GM18861 (cell line): ENCODE results near the gene TSHZ1.

Source experiments
- ATAC-seq: cut with Tn5 transposase; IDR thresholded peaks from one replicate; pipeline ENCODE4 v1.9.1; 2021; ENCODE audit not compliant: unreplicated experiment

Gene TSHZ1

DNA sequence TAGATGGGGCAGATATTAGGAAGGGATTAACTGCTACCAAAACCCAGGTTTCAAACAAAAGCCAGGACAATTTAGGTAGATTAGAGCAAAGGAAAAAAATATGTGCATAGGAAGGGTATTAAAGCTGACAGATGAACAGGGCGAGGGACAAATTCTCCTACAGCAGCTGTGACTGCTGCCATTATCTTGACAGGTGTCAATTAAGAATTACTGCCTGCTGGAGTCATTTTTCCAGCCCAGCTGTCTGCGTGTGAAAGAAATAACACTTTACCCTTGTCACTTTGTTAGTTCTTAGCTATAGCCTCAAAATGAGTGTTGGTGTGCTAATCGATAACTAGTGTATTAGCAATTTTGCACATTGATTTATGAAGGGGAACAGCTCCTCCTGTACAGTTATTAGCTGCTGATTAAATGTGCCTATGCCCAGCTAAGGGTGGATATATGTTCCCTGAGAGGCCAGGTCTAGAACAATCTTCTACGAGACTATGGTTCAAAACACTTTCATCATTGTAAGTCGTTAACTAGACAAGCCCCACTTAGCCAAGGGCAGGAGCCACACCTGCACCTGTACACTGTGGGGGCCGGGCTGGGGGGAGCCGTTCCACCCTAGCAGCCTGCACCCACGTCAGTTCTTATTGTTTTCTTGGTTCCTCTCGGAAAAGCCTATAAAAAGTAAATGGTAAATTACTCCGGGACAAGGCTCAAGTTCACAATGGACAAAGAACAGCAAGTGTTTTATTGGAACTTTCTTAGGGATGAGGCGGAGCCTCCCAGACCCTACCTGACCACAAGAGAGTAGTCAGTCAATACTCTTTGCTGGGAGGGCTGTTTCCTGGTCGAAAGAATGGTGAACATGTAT lies 7.7 kb downstream of the TSHZ1 start:
- ATAC-seq = no peak

DNA sequence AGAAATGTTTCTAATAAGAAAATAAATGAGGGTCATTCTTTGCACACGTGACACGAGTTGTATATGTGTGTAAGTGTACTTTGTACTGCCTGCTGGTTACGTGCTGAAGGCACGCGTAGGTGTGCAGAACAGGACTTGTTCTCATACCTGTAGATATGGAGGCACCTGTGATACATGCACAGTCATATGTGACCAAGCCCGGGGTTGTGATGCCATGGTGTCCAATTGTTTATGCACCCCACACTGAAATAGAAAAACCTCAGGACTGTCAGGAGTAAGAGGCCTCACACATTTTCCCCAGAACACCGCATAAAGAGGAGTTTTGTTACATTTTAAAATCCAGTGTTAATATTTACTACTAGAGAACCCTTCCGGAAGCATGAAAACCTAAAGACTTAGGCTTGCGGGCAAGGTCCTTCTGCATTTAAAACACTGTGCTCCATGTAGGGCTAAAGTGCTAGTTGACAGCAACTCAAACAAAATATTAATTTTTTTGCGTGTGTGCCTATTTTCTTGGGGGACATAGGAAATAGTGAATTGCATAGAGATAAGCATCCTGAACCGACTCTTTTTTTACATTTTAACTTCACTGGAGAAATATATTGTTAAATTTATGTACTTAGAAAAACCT lies 9.3 kb downstream of the TSHZ1 start:
- no peak for ATAC-seq

DNA sequence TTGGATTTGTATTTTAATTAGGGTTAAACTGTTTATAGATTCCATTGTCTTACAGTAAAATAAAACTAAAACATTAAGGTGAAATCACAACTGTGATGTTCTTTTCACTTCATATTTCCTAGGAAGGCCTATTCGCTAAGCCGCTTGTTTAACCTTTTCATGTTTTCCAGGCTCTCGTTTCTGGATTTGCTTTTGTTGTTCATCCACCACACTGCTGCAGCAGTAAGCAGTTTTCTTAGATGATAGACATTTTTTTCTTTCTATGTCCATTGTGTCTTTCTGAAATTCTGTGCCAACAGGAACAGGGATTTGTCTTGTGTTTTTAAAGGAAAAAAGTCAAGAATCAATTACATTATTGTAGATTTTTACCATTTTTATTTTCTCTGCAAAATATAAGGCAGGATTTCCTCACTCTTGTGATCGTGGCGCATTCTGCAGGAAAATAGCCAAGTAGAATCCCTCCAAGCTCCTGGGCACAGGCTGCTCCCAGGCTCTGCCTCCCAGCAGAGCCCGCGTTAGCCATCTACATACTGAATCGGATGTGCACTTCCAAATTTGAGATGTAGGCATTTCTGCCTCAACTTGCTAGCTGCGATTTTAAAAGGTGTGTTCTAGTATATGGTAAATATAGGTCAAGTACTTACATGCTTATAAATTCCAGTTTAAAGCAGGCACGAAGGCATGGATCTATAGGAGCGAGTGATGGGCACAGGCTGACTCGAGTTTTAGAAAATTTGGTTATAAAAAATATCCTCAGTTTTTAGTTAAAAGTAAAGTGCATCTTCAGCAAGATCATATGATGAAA lies 10.2 kb downstream of the TSHZ1 start:
- ATAC-seq = no peak

DNA sequence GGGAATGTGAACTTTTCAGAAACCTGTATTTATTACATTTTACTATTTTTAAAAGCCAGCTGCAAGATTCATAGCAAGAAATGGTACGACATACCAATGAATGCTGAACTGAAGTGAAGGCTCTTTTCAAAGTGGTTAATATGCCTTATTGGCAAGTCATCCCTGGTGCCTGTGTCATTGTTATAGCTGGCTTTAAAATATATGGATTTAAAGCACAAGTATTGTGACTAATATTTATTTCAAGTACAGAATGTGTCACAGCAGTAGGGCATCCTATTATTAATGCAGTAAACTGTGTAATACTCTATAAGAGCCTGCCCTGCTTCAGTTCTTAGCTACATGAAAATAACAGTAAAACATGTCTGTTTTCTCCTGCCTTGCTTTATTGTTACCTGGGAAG lies 10.8 kb downstream of the TSHZ1 start:
- no peak for ATAC-seq

DNA sequence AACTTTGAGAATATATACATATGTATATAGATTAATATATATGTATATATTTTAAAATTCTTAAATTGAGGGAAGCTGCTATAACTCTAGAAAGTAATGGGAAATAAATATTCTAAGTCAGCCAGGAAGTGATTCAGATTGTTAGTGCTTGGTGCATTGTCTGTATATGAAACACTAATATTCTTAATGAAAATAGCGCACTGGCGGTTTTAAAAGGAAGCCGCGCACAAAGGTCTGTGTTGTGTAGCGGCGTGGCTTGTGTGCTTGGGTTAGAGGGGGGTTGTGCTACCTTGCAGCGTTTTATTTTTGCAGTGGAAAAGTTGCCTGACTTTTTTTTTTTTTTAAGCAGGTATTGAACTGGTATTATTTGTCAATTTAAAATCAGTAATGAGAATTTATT lies 11.3 kb downstream of the TSHZ1 start:
- no peak for ATAC-seq

DNA sequence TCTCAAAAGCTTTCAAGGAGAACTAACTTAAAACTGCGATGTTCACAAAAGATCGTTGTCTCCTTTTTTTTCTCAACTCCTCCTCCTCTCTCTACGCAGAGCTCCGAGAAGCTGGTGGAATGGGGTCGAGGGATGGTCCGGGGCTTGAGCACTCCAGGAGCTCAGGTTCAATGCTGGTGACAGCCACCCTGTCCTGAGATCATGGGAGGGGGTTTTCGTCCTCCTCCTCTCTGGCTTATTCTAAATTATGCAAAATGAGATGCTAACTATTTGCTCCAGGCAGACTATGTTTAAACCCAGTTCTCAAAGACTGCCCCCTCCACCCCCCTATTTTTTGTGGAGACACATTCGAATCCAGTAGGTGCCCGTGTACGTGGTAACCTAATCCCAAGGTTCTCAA lies 11.8 kb downstream of the TSHZ1 start:
- ATAC-seq = no peak

DNA sequence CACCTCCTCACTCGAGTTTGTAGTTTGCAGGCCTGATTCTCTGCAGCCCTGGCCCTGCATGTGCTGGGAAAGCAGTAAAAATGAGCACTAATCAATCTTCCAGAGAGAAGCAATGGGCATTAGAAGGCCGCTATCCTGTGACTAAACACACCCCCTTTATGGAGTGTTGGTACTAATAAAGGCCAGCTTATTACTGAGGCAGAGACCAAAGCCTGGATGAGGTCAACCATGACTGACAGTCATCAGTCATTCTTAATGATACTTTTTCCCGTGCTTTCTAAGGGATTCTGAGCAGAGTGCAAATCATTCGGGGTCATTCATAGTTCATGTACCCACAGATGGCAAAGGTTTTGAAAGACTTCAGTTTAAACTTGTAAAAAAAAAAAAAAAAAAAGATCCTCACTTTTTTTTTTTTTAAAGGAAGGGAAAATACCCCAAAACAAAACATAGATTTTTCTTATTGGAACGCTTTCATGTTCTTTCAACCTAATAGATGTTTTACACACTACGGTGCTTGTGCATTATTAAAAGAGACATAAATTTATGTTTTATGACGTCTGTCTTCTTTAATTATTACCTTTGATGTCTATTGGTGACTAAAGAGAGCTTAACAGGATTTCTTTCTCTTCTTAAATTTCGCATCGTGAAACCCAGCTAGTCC lies 13.2 kb downstream of the TSHZ1 start:
- ATAC-seq = no peak

DNA sequence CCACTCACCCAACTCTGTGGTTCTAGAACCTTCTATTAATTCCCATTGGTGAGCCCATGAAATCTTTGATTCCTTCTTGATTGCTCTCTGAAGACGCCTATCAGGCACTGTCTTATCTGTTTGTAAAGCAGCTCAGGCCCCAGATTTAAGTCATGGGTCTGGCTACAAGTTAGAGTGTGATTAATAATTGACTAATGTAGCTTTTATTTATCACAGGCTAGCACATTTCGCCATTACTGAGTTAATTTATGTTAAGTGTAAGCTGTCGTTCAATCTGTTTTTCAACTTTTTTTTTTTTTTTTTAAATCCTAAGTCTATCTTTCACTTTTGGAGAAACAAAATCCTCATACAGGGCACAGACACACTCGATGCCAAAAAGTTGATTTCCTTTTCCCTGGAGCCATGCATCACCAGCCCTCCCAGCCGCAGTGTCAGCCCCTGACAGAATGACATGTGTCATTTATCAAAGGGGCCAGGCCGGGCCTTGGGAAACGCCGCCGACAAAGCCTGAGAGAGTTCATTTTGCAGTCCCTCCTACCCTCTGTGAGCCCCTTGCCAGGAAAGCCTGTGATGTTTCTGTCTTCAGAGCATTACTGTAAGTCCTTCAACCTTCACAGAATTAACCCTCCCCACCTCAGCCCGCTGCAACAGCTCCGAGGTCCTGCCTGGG lies 15.8 kb downstream of the TSHZ1 start:
- ATAC-seq = no peak

DNA sequence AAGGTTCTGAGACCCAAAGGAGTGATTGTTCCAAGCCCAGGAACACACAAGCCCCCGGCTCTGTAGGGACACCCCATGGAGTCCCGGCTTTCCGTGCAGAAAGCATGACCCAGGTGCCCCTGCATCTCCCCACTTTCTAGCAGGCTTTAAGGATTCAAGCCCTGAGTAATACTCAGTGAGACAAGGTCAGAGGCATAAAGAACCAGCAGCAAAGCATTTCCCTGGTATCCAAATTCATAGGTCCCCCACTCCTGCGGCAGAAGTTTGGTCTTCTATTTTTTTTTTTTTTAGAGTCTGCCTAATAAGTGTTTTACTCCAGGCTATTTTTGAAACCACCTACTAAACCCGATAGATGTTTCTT lies 16.3 kb downstream of the TSHZ1 start:
- no peak for ATAC-seq

DNA sequence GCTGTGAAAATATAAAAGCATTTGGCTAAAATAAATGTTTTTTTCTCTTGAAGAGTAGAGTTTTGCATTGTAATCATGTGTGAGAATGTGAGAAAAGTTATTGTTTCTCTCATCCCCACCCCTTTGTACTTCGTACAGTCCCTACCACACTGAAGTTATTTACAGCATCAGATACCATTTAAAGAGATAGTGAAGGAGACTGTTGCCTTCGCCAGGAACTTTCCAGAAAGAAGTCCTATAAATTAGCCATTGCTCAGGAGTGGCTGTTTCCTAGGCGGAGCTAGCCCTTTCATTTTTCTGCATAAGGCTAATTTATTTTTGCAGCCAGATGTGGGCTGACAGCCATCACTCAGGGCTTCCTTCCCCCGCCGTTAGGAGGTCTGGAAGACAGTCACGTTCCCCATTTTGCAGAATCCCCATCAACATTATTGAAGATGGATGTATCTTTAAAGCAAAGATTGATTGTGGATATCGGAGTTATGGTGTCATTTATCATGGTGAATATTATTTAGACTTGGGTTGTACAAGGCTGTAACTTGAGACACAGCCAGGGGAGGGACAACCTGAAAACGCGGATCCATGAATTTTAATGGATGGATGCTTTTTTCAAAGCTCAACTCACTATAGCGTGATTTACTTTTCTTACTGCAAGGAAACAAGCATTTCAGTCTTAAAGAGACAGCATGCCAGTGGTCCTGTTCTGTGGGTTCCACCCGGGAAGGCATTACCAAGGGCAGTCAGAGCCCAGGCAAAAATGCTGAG lies 17.1 kb downstream of the TSHZ1 start:
- ATAC-seq = no peak

DNA sequence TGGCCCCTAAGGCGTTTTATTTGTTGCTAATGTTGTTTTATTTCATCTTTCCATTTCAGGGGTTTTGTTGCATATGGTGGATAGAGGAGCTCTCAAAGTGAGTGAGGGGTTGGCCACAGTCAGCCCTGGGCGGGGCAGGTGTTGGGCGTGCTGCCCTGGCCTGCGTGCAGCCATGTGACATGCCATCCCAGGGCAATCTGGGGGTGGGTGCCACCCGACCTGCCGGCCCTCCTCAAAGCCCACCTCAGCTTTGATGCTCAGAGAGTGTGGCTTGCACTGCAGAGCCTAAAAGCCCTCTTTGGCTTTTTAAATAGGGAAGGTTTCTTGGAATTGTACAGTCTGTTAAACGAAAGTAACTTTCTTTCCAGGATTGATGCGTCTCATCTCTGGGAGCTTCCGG lies 18.4 kb downstream of the TSHZ1 start:
- no peak for ATAC-seq

DNA sequence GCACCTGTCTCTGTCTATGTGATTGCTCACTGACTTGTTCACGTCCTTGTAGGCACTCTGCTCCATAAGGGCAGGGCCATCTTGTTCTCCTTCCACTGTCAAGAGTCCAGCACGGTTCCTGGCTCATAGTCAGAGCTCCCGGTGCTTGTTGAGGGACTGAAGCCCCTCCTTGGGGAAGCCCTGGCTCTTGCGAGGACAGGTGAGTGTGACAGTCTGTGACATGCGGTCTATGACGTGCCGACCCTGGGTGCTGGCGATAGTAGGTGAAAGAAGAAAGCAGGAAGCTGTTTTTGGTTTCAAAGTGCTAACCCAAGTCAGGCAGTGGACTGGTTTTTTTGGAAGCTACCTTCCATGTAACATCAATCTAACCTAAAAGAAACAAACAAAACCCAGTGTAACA lies 18.8 kb downstream of the TSHZ1 start:
- no peak for ATAC-seq

DNA sequence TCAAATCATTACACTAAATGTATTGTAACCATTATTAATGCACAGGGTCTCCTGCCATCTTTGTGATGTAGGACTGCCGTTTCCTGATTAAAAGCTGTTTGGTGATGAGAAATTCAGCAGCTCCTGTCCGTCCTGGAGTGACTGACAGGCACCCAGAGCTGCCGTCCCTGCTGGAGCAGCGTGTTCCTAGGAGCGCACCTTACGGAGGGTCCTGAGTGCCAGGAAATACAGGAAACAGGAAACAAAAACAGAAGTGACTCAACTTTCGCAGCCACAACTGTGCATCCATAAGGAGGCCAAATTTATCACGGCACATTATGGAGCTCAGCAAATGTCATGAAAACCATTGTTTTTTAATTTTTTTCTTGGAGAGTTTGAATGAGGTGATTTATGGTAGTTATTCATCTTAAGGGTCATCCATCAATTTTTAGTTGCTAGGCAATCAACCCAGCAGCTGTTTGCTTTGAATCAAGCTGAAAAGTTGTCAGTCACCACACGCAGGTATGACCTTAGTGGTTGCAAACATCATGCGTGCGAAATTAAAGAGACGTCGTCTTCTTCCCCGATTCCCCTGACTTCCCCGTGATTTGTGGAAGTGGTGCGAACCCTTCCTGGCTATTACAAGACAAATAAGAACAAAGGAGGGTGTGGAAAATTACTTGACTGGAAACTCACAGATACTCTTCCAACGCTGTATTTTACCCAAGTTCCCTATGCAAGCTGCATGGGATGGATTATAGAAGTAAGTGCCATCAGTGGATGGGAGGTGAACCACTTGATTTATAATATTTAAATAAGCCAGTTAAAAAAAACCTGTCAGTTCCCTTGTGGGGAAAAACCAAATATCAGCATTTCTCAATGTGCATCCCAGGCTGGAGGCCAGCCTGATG lies 19.8 kb downstream of the TSHZ1 start:
- no peak for ATAC-seq

DNA sequence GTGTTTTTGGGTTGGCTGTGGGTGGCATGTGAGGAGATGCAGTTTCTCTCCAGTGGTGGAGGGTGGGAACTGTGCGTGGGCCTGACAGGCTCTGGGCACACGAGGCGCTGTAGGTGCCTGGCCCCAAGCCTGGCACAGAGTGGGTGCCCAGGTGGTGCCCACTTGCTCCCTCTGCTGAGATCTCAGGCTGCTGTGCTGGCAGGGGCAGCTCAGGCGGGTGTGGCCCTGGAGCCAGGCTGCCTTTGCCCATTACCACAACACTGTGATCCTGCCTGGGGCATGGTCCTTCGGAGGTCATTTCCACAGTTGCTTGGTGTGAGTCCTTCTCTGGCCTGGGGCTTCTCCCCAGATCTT lies 20.4 kb downstream of the TSHZ1 start:
- ATAC-seq = no peak

DNA sequence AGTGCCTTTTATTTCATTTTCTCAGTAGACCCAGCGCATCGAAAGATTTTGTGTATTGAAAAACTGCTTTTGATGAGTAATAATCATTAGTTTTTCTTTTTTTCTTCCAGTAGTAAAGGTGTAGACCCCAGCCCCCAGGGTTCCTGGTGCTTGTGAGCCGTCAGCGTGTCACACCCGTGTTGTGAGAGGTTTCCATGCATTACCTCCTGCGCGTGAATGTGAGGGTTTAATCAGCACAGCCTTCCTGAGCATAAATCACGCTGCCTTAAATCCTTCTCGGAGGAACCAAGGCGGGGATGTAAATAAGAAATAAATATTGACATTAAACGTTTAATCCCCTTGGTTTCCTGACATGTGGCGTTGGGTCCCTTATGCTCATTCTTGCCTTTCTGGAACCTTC lies 24.3 kb downstream of the TSHZ1 start:
- ATAC-seq = no peak

DNA sequence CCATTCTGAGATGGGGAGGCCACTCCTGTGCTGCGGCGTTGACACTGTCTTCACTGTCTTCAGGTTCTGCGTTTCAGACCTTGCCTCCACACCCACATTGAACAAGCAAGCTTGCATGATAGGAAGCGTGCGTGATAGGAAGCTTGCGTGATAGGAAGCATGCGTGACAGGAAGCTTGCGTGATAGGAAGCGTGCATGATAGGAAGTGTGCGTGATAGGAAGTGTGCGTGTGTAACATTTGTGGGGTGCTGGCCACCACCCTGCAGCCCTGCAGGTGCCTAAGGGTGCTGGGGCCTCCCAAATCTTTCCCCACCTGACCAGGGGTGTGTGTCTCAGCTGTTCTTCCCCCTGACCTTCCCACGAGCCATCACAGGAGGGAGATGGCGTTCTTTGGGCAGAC lies 25.3 kb downstream of the TSHZ1 start:
- ATAC-seq = no peak

DNA sequence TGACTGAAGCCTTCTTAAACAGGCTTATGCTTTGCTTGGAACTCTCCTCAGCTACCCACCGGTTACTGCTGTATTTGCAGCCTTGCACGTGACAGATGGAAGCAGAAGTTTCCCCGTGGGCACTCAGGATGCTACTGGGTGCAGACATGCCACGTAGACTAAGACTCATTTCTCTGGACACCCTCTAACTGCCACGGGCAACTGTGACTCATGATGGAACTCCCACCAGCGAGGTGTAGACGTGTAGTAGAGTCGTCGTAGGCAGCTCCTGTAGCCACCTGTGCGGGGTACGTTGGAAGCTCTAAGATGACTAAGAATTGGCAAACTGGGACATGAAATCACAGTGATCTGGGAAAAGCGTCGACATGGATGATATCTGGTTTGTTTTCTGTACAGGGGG lies 27.5 kb downstream of the TSHZ1 start:
- no peak for ATAC-seq

DNA sequence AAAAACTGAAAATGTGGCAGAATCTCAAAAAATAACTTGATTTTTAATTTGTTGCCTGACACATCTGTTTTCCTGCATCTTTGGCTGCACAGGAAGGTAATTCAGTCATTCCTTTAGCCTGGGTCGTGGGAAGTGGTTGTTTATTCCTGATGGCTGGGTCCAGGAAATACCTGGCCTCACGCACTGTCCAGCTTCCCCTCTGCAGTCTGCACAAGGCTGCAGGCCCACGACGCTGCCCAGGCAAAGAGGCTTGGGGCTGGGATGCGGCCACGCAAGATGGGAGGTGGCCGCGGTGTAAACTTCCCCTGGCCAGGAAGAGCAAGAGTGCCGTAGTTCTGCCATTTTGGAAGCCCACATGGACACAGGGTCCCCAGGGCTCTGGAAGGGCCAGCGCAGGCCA lies 28.2 kb downstream of the TSHZ1 start:
- ATAC-seq = no peak

DNA sequence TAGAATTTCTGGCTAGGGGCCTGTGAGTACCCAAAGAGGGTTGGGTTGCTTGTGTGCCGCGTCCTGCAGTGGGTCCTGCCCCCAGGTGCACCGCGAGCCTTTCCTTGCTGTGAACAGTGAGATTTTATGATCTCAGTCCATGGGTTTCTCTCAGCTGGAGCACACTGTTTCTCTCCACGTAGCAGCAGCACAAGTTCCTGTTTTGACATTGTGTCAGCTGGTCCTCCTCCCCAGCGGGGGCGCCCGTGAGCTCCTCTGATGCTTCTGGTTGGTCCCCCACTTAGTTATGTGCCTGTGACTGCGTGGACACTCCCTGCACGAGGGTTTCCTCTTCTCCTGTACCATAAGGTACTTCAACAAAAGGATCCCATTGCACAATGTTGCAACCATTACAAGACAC lies 29.8 kb downstream of the TSHZ1 start:
- no peak for ATAC-seq
